Heart right ventricle (tissue), 16 donors: Measurements from ENCODE around the gene WASL. TPM values are rescaled to one million over a fixed set of nuclear protein-coding genes. Genes with fewer than 3 reads are reported as not detected.

Experiments used
- ATAC-seq, 8 donors: fragments of 200-7000 bp; cut with Tn5 transposase; one replicate each; pipeline ENCODE4 v1.9.1; 2020; ENCODE audit warnings: mild to moderate bottlenecking in 8 of 8, moderate library complexity in 8 of 8, moderate number of reproducible peaks in 1 of 8
- DNase-seq, 2 donors: peaks; one replicate each; pipeline ENCODE4 v3.0.0-alpha.2; 2020
- H3K27ac ChIP-seq, 10 donors: fragments of 200-600 bp; sonication (generic) in 2 of 10; one replicate each; pipeline versions ENCODE4 v1.5.0 to v1.8.0; 2020 to 2022; ENCODE audit warnings: mild to moderate bottlenecking in 3 of 10
- H3K27me3 ChIP-seq, 7 donors: fragments of 200-600 bp; one replicate each; pipeline ENCODE4 v1.8.0; 2021 to 2022; ENCODE audit warnings: mild to moderate bottlenecking in 2 of 7
- H3K36me3 ChIP-seq, 9 donors: fragments of 200-600 bp; sonication (generic) in 1 of 9; one replicate each; pipeline versions ENCODE4 v1.5.0 to v1.8.0; 2020 to 2022; ENCODE audit warnings: mild to moderate bottlenecking in 2 of 9
- H3K4me1 ChIP-seq, 9 donors: fragments of 200-600 bp; sonication (generic) in 1 of 9; one replicate each; pipeline versions ENCODE4 v1.5.0 to v1.8.0; 2020 to 2022; ENCODE audit warnings: mild to moderate bottlenecking in 4 of 9
- H3K4me3 ChIP-seq, 10 donors: fragments of 200-600 bp; sonication (generic) in 2 of 10; one replicate each; pipeline versions ENCODE4 v1.5.0 to v1.8.0; 2020 to 2022; ENCODE audit warnings: mild to moderate bottlenecking in 7 of 10, moderate library complexity in 2 of 10
- H3K9me3 ChIP-seq, 11 donors: fragments of 200-600 bp in 10 of 11; sonication (generic) in 2 of 11; one replicate each; pipeline versions ENCODE4 v1.5.0 to v1.8.0; 2013 to 2022; ENCODE audit warnings: mild to moderate bottlenecking in 2 of 11, control low read depth in 1 of 11, moderate library complexity in 1 of 11
- WGBS, 2 donors: extraction: QIAGEN DNeasy Blood & Tissue Kit; methylation state at CpG; one replicate each; pipeline ENCODE4 v1.1.7; 2013; ENCODE audit warnings: inconsistent platforms in 1 of 2; 5-methylcytosine and 5-hydroxymethylcytosine counted together
- intact Hi-C, 10 donors: fragments of 100-400 bp; cut with DNase I; formaldehyde crosslinking; loops; one replicate each; pipeline versions ENCODE4 v1.11.1 to v1.14.2; 2022
- polyA plus RNA-seq, 2 donors: library from polyadenylated mRNA; stranded (reverse); fragments of 200-250 nt; gene quantifications; one replicate each; pipeline ENCODE4 v1.2.3, GENCODE V29; 2013
- total RNA-seq, 10 donors: library from RNA; stranded (reverse); fragmentation: NEBNext Ultra II Directional in 3 of 10; extraction: Animal tissue kit (Norgen Biotek cat#: 25700) in 3 of 10; gene quantifications; one replicate each; pipeline versions ENCODE4 v1.2.1 to v1.2.4, GENCODE V29; 2021 to 2023
- TF ChIP-seq, protein P1 (sequence below), 9 donors: fragments of 200-600 bp; sonication (generic) in 2 of 9; IDR thresholded peaks; one replicate each; pipeline versions ENCODE4 v1.5.0 to v1.8.0; 2021 to 2022; ENCODE audit warnings: antibody characterized with exemption in 9 of 9, mild to moderate bottlenecking in 5 of 9, moderate library complexity in 1 of 9
- donor health status: Arrhythmogenic right ventricular cardiomyopathy.
- donor health status: ischemic (EF 13 %, LVEDD 7.1; RV severe dilation, severe dysfunction).
- donor health status: healthy with polysubstance abuse.
- donor health status: DM: no; HTN: yes; CAD: no.
- donor health status: DM: no; HTN: no; CAD: no.
- donor health status: ischemic (EF 25% LVEDD 6.9; RV normal size, moderate dysfunction).
- donor health status: ischemic (EF 25% LVEDD 5.7; RV mildly dilated, moderate dysfunction).
- donor health status: healthy.
- donor health status: DM: yes; HTN: yes; CAD: no.
- donor health status: Ischemic cardiomyopathy.
- donor health status: ischemic (EF 35%, LVEDD 5.7; RV mildly dilated, moderate dysfunction).
- donor health status: nonischemic (EF 11% LVEDD 7.7; RV severe dilation, severe dysfunction).
- donor health status: DM: yes; HTN: yes; CAD: no.
- donor health status: PGD.
- donor health status: ischemic (EF 29% LVEDD 5.4; RV normal size, mild dysfunction).
- donor health status: nonischemic (EF 23%, LVEDD 6.1; RV moderate dilation, normal function).

Gene WASL
- total and polyA plus RNA-seq, 12 donors = 10.7 to 30.0 (median 24.8) TPM

DNA sequence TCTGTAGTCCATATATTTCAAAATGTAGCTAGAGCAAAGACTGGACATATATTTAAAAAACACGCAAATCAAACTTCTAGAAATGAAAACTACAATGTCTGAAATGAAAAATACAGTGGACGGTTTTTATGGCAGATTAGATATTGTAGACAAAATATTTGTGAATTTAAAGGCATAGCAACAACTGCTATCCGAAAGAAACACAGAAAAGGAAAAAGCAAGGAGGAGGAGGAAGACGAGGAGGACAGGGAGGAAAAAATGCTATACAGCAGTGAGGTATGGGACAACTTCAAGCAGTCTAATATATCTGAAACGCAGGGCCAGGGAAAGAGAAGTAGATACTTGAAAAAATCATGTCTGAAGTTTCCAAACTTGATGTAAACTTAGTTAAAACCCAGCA lies 13.3 kb downstream of the WASL start:
- 84 to 98% methylated on average over 5 of the region's 5 CpGs for WGBS, 2 donors
- peaks cover 0 to 34% (median 8%) of the 10 kb centered on the region in 9 donors for H3K4me1 ChIP-seq
- no peak overlapping the region for H3K4me3 ChIP-seq
- DNase-seq (no peak), ATAC-seq (no peak)
- H3K27ac ChIP-seq = no peak overlapping the region
- TF ChIP-seq, protein P1, sequence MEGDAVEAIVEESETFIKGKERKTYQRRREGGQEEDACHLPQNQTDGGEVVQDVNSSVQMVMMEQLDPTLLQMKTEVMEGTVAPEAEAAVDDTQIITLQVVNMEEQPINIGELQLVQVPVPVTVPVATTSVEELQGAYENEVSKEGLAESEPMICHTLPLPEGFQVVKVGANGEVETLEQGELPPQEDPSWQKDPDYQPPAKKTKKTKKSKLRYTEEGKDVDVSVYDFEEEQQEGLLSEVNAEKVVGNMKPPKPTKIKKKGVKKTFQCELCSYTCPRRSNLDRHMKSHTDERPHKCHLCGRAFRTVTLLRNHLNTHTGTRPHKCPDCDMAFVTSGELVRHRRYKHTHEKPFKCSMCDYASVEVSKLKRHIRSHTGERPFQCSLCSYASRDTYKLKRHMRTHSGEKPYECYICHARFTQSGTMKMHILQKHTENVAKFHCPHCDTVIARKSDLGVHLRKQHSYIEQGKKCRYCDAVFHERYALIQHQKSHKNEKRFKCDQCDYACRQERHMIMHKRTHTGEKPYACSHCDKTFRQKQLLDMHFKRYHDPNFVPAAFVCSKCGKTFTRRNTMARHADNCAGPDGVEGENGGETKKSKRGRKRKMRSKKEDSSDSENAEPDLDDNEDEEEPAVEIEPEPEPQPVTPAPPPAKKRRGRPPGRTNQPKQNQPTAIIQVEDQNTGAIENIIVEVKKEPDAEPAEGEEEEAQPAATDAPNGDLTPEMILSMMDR (IDR thresholded peaks at IDR 0.05) = no peak
- intact Hi-C loops = no loop called here
- H3K9me3 ChIP-seq = peaks cover 0 to 51% (median 7%) of the 10 kb centered on the region in 11 donors
- no peaks in the 10 kb centered on the region for H3K27me3 ChIP-seq
- no peaks in the 10 kb centered on the region for H3K36me3 ChIP-seq

DNA sequence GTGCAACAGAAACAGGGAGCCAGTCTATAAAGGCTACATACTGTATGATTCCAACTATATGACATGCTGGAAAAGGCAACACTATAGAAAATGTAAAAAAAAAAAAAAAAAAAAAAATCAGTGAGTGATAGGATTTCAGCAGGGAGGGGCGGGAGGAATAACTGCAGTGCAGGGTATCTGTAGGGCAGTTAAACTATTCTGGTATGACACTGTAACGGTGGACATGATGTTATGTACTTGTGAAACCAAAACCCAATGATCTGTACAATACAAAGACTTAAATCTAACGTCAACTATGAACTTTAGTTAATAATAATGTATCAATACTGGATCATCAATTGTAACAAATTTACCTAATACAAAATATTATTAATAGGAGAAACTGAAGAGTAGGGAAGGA lies 14.3 kb downstream of the WASL start:
- Histone ChIP-seq H3K4me1 (peaks cover 0 to 29% (median 7%) of the 10 kb centered on the region in 9 donors), H3K27me3 (no peaks in the 10 kb centered on the region), H3K9me3 (peaks cover 0 to 51% (median 7%) of the 10 kb centered on the region in 11 donors), H3K4me3 (no peak overlapping the region), H3K36me3 (no peaks in the 10 kb centered on the region), H3K27ac (no peak overlapping the region)
- ATAC-seq (no peak), DNase-seq (no peak)
- intact Hi-C loops = no loop called here
- TF ChIP-seq, protein P1 (IDR thresholded peaks at IDR 0.05) = no peak
- WGBS, 2 donors = 74 to 98% methylated on average over 3 of the region's 3 CpGs

DNA sequence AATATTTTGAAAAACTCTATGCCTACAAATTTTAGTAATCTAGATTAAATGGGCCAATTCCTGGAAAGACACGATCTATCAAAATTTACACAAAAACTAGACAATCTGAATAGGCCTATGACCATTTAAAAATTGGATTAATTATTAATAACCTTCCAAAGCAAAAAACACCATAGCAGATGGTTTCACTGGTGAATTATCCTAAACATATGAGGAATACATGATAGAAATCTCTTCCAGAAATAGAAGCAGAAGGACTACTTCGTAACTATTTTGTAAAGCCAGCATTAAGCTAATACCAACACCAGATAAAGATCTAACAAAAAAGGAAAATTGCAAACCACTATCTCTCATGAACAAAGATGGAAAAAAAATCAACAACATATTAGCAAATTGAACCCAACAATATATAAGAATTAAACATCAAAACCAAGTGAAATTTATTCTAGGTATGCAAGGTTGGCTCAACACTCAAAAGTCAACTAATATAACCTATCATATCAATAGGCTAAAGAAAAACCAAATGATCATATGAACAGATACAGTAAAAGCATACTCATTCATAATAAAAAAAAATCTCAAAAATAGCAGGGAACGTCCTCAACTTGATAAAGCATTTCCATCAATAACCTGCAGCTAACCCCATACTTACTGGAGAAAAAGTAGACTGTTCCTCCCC lies 16.3 kb downstream of the WASL start:
- peaks cover 0 to 25% (median 7%) of the 10 kb centered on the region in 9 donors for H3K4me1 ChIP-seq
- no peaks in the 10 kb centered on the region for H3K36me3 ChIP-seq
- H3K9me3 ChIP-seq = peaks cover 0 to 51% (median 7%) of the 10 kb centered on the region in 11 donors
- WGBS, 2 donors = 77 to 80% methylated on average over 3 of the region's 3 CpGs
- intact Hi-C loops = no loop called here
- no peaks in the 10 kb centered on the region for H3K27me3 ChIP-seq
- TF ChIP-seq, protein P1 (IDR thresholded peaks at IDR 0.05) = no peak
- ATAC-seq = no peak
- no peak overlapping the region for H3K27ac ChIP-seq
- no peak for DNase-seq
- H3K4me3 ChIP-seq = no peak overlapping the region

DNA sequence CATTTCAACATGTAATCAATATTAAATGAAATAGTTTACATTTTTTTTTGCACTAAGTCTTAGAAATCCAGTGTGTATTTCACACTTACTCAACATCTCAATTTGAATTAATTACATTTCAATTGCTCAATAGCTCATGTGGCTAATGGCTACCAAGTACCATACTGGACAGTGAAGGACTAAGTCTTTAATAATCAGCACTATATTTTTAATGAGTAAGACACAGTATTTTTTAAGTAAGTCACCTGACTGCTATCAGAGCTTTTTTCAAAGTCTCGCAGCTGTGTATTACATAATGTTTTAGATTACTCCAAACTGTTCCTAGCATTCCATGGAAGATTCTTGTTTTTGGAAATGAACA lies 19.6 kb downstream of the WASL start:
- ATAC-seq (no peak), DNase-seq (no peak)
- Histone ChIP-seq H3K4me1 (peaks cover 0 to 54% (median 35%) of the 10 kb centered on the region in 9 donors), H3K9me3 (peaks cover 0 to 20% (median 0%) of the 10 kb centered on the region in 11 donors), H3K27ac (no peak overlapping the region), H3K36me3 (no peaks in the 10 kb centered on the region), H3K4me3 (no peak overlapping the region), H3K27me3 (no peaks in the 10 kb centered on the region)
- TF ChIP-seq, protein P1 (IDR thresholded peaks at IDR 0.05) = no peak
- WGBS, 2 donors = 52 to 71% methylated on average over 1 of the region's 1 CpG
- intact Hi-C loops = no loop called here
